ENCODE results near the gene ILRUN. TPM values are rescaled to one million over a fixed set of nuclear protein-coding genes. Genes with fewer than 3 reads are reported as not detected.
A peak's percentile ranks its signal among the peaks of the same experiment; 100 is the strongest.

Gene ILRUN
- total and polyA plus RNA-seq, 2 of the 8 experiments (the other 6 are each of a cell fraction or from before 2014, with no cell fraction given) = 39.2 to 81.2 TPM

DNA sequence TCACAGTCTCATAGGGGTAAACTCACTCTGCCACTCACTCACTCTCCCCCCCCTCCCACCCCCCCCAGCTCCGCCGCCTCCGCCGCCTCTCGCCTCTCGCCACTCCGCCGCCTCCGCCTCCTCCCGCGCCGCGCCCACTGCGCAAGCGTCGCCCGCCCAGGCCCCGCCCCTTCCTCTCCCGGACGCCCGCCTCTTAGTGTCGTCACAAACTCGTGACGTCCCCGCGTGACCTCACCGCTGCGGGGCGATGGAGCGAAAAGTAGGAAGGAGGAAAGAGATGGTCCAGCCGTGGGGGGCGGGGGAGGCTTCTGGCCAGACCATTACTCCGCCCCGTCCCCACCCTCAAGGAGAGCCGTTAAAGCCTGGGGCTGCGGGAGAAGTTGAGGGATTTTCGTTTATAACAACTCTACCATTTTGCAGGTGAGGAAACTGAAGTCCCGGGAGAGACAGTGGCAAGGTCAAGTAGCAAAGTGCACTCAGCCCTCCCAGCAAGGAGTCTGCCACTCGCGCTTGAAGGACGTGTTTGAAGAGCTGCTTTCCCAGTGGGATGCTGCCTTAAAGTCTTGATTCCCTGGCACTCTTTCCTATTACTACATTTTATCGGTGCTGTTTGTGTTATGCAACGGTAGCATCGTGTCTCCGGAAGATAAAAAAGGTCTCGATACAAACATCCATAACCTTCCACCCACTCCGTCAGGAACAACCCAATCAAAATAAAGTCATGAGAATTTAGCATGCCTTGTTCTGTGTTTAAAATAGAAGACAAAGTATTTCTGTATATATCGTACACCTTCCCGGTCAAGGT lies at the start of gene ILRUN (continued):
- TF ChIP-seq ASH2L (IDR thresholded peaks at IDR 0.05; ENCODE audit: low read length) = no peak
- TF ChIP-seq KDM1A (IDR thresholded peaks at IDR 0.05; ENCODE audit: borderline replicate concordance, low read length) = 0 out of 2 replicates have a peak, but pooled peaks have one; percentile 19
- TF ChIP-seq, protein P1, sequence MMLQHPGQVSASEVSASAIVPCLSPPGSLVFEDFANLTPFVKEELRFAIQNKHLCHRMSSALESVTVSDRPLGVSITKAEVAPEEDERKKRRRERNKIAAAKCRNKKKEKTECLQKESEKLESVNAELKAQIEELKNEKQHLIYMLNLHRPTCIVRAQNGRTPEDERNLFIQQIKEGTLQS (IDR thresholded peaks at IDR 0.05; ENCODE audit: insufficient read depth, low read depth, low read length) = no peak
- TF ChIP-seq POU5F1 (IDR thresholded peaks at IDR 0.05; ENCODE audit: low read depth, low read length) = no peak
- no peak for TF ChIP-seq SP2 (IDR thresholded peaks at IDR 0.05; ENCODE audit: low read length)
- TF ChIP-seq EZH2 (IDR thresholded peaks at IDR 0.05; ENCODE audit: low read depth, low read length, severe bottlenecking) = no peak
- no peak for TF ChIP-seq TAF1 (IDR thresholded peaks at IDR 0.05; ENCODE audit: low read depth, low read length)
- no peak for TF ChIP-seq CHD2 (IDR thresholded peaks at IDR 0.05; ENCODE audit: low read length)
- no peak for TF ChIP-seq ZNF274 (IDR thresholded peaks at IDR 0.05; ENCODE audit: borderline replicate concordance, extremely low read depth, low read length)
- no peak for TF ChIP-seq BRCA1 (IDR thresholded peaks at IDR 0.05; ENCODE audit: low read depth, low read length)
- no peak for TF ChIP-seq EGR1 (IDR thresholded peaks at IDR 0.05; ENCODE audit: borderline replicate concordance, low read depth, low read length)
- no peak; a peak in 1 of 3 replicates for TF ChIP-seq EP300 (IDR thresholded peaks at IDR 0.05; ENCODE audit: borderline replicate concordance in 1 of 2, low read depth in 2 of 2, low read length in 2 of 2)
- no peak for TF ChIP-seq RAD21 (IDR thresholded peaks at IDR 0.05 in 1 of 2, conservative IDR thresholded peaks at IDR 0.05 in 1 of 2; ENCODE audit: low read depth in 2 of 2, low read length in 2 of 2)
